Transverse colon (tissue), 4 donors: ENCODE data around the gene PTPRC. TPM values are rescaled to one million over a fixed set of nuclear protein-coding genes. Genes with fewer than 3 reads are reported as not detected.
A peak's percentile ranks its signal among the peaks of the same experiment; 100 is the strongest.

ENCODE experiments used
- DNase-seq: peaks from one replicate; pipeline ENCODE4 v3.0.0-alpha.2; 2019
- H3K27ac ChIP-seq, 4 donors: fragments of 200-600 bp; sonication (generic); 2 replicates each; pipeline ENCODE4 v1.5.1; 2016 to 2018; ENCODE audit warnings: inconsistent platforms in 4 of 4
- H3K27me3 ChIP-seq: fragments of 200-600 bp; sonication (generic); 2 replicates; pipeline ENCODE4 v1.5.1; 2017; ENCODE audit warnings: inconsistent platforms
- H3K36me3 ChIP-seq, 4 donors: fragments of 200-600 bp; sonication (generic); 2 replicates each; pipeline ENCODE4 v1.5.1; 2017 to 2019; ENCODE audit warnings: inconsistent platforms in 4 of 4
- H3K4me1 ChIP-seq, 4 donors: fragments of 200-600 bp; sonication (generic); 2 replicates each; pipeline ENCODE4 v1.5.1; 2017 to 2020; ENCODE audit warnings: inconsistent platforms in 4 of 4
- H3K4me3 ChIP-seq, 4 donors: fragments of 200-600 bp; sonication (generic); 1 replicate in 1 of 4; 2 replicates in 3 of 4; pipeline versions ENCODE4 v1.5.1 to v1.6.1; 2017 to 2019; ENCODE audit warnings: inconsistent platforms in 4 of 4
- H3K9me3 ChIP-seq, 2 donors: fragments of 200-600 bp; sonication (generic); 2 replicates each; pipeline ENCODE4 v1.5.1; 2017 to 2019; ENCODE audit warnings: inconsistent platforms in 2 of 2
- CTCF ChIP-seq, 5 experiments: fragments of 200-600 bp in 3 of 5; fragments of 450-650 bp in 2 of 5; sonication (generic) in 3 of 5; IDR thresholded peaks; 1 replicate in 2 of 5; 2 replicates in 3 of 5; pipeline ENCODE4 v1.5.1; 2016 to 2017; ENCODE audit warnings: antibody characterized with exemption in 5 of 5, inconsistent platforms in 3 of 5, mild to moderate bottlenecking in 2 of 5, moderate library complexity in 1 of 5
- EP300 ChIP-seq: sonication (generic); formaldehyde crosslinking; IDR thresholded peaks from one replicate; pipeline ENCODE4 v1.6.1; 2017; ENCODE audit warnings: antibody characterized with exemption, low read depth
- POLR2A ChIP-seq: fragments of 450-650 bp; IDR thresholded peaks from one replicate; pipeline ENCODE4 v1.6.1; 2016; ENCODE audit warnings: antibody characterized with exemption, mild to moderate bottlenecking, moderate library complexity
- POLR2AphosphoS5 ChIP-seq, 3 donors: sonication (generic); formaldehyde crosslinking; IDR thresholded peaks; one replicate each; pipeline ENCODE4 v1.6.1; 2016; ENCODE audit warnings: antibody characterized with exemption in 3 of 3
- WGBS, 2 donors: methylation state at CpG; one replicate each; pipeline ENCODE4 v1.1.5; 2018; ENCODE audit warnings: low coverage in 1 of 2; 5-methylcytosine and 5-hydroxymethylcytosine counted together
- in situ Hi-C, 4 donors: fragments of 200-750 bp; cut with MboI; loops; one replicate each; pipeline versions ENCODE4 v1.15.0 to v1.15.1; 2017; ENCODE audit warnings: low sequenced_read_pairs in 3 of 4, low pct_ligation_motif_present in 1 of 4, low pct_unique_long_range_greater_than_20kb in 1 of 4
- intact Hi-C: fragments of 100-400 bp; cut with DNase I; formaldehyde crosslinking; loops from one replicate; pipeline ENCODE4 v1.15.1; 2023; ENCODE audit warnings: low total_unique reads
- total RNA-seq, 4 donors: library from RNA; depleted of rRNA; stranded (reverse); fragments of >200 nt; gene quantifications; one replicate each; pipeline ENCODE4 v1.1.0, GENCODE V29; 2016

Gene PTPRC
- total RNA-seq, 4 donors from 2014 or later = 6.4 to 50.7 (median 25.6) TPM

- Histone ChIP-seq H3K36me3 (no peaks in the 10 kb centered on the region), H3K4me1 (no peaks in the 10 kb centered on the region), H3K9me3 (no peaks in the 10 kb centered on the region), H3K4me3 (peak overlapping the region in 1 of 4 donors; percentile 36), H3K27ac (peak overlapping the region in 3 of 4 donors; percentile 12 to 71 (median 49)), H3K27me3 (no peaks in the 10 kb centered on the region)
- TF ChIP-seq POLR2A (no peak), EP300 (no peak), POLR2AphosphoS5 (IDR thresholded peaks at IDR 0.05) (no peak), CTCF (IDR thresholded peaks at IDR 0.05) (no peak)
- intact Hi-C loops (no loop called here), in situ Hi-C loops (no loop called here)
- 60 to 67% methylated on average over 5 of the region's 5 CpGs for whole genome bisulfite sequencing, 2 donors
- DNase-seq = no peak
Observed at GRCh38 chr1:198641966-198642668, 3.3 kb downstream of the PTPRC start.

GRCh38 chr1:198642983-198643382, 4.1 kb downstream of the PTPRC start:
- Histone ChIP-seq H3K9me3 (no peaks in the 10 kb centered on the region), H3K4me3 (peak overlapping the region in 1 of 4 donors; percentile 36), H3K36me3 (no peaks in the 10 kb centered on the region), H3K27me3 (no peaks in the 10 kb centered on the region), H3K27ac (no peak overlapping the region), H3K4me1 (no peaks in the 10 kb centered on the region)
- TF ChIP-seq EP300 = no peak
- TF ChIP-seq POLR2AphosphoS5 (IDR thresholded peaks at IDR 0.05) = no peak
- no peak for TF ChIP-seq POLR2A
- no peak for TF ChIP-seq CTCF (IDR thresholded peaks at IDR 0.05)
- intact Hi-C loops (no loop called here), in situ Hi-C loops (no loop called here)
- no peak for DNase-seq

GRCh38 chr1:198643808-198644207, 5.0 kb downstream of the PTPRC start:
- no peaks in the 10 kb centered on the region for H3K4me1 ChIP-seq
- H3K9me3 ChIP-seq = no peaks in the 10 kb centered on the region
- TF ChIP-seq CTCF (IDR thresholded peaks at IDR 0.05) (no peak), POLR2A (no peak), EP300 (no peak), POLR2AphosphoS5 (IDR thresholded peaks at IDR 0.05) (no peak)
- no peak overlapping the region for H3K27ac ChIP-seq
- H3K4me3 ChIP-seq = no peak overlapping the region
- no peak for DNase-seq
- 60 to 83% methylated on average over 1 of the region's 1 CpG for WGBS, 2 donors
- no peaks in the 10 kb centered on the region for H3K27me3 ChIP-seq
- in situ Hi-C loops = no loop called here
- intact Hi-C loops = no loop called here
- no peaks in the 10 kb centered on the region for H3K36me3 ChIP-seq

GRCh38 chr1:198647055-198647454, 8.2 kb downstream of the PTPRC start:
- Histone ChIP-seq H3K36me3 (no peaks in the 10 kb centered on the region), H3K9me3 (no peaks in the 10 kb centered on the region), H3K4me3 (no peak overlapping the region), H3K27me3 (no peaks in the 10 kb centered on the region), H3K27ac (no peak overlapping the region), H3K4me1 (no peaks in the 10 kb centered on the region)
- no peak for TF ChIP-seq POLR2AphosphoS5 (IDR thresholded peaks at IDR 0.05)
- no peak for TF ChIP-seq EP300
- intact Hi-C loops = no loop called here
- DNase-seq = no peak
- in situ Hi-C loops = no loop called here
- WGBS, 2 donors = 60 to 65% methylated on average over 1 of the region's 1 CpG

- Histone ChIP-seq H3K9me3 (no peaks in the 10 kb centered on the region), H3K4me1 (no peaks in the 10 kb centered on the region), H3K4me3 (no peak overlapping the region), H3K27me3 (no peaks in the 10 kb centered on the region), H3K36me3 (no peaks in the 10 kb centered on the region), H3K27ac (no peak overlapping the region)
- intact Hi-C loops (no loop called here), in situ Hi-C loops (no loop called here)
- TF ChIP-seq POLR2AphosphoS5 (IDR thresholded peaks at IDR 0.05) (no peak), CTCF (IDR thresholded peaks at IDR 0.05) (no peak), EP300 (no peak), POLR2A (no peak)
- DNase-seq = no peak
Observed at GRCh38 chr1:198648592-198648991, 9.8 kb downstream of the PTPRC start.
